HEK293T (cell line): Measurements from ENCODE around the gene SOAT2.

Experiments used
- CTCF ChIA-PET: fragments of 350-600 bp; formaldehyde crosslinking; extraction: SDS; loops from one replicate; lab custom pipeline; 2021; ENCODE audit warnings: antibody characterized with exemption, inconsistent platforms; lab: Yijun Ruan, JAX
- POLR2A ChIA-PET: fragments of 350-600 bp; formaldehyde crosslinking; extraction: SDS; loops from one replicate; lab custom pipeline; 2020; ENCODE audit warnings: antibody characterized with exemption, inconsistent platforms; lab: Yijun Ruan, JAX
- DNase-seq: peaks from one replicate; pipeline ENCODE4 v3.0.0; 2012; ENCODE audit warnings: mixed read lengths; ENCODE audit errors: extremely low spot score
- ARNT ChIP-seq: fragments of 450-650 bp; IDR thresholded peaks from 2 replicates; pipeline ENCODE4 v1.6.1; 2017; ENCODE audit warnings: mild to moderate bottlenecking
- BHLHE40 ChIP-seq: fragments of 450-650 bp; IDR thresholded peaks from 2 replicates; pipeline ENCODE4 v1.6.1; 2016; ENCODE audit warnings: mild to moderate bottlenecking, moderate library complexity, borderline replicate concordance
- CTBP1 ChIP-seq: fragments of 450-650 bp; IDR thresholded peaks from 2 replicates; pipeline ENCODE4 v1.6.1; 2016; ENCODE audit warnings: borderline replicate concordance
- ELF4 ChIP-seq: fragments of 450-650 bp; IDR thresholded peaks from 2 replicates; pipeline ENCODE4 v1.6.1; 2017; ENCODE audit warnings: antibody characterized with exemption
- FOXA1 ChIP-seq: fragments of 450-650 bp; IDR thresholded peaks from 2 replicates; pipeline ENCODE4 v1.6.1; 2016; ENCODE audit warnings: mild to moderate bottlenecking
- FOXK2 ChIP-seq: fragments of 450-650 bp; IDR thresholded peaks from 2 replicates; pipeline ENCODE4 v1.6.1; 2016; ENCODE audit warnings: mild to moderate bottlenecking
- FOXM1 ChIP-seq: fragments of 450-650 bp; IDR thresholded peaks from 2 replicates; pipeline ENCODE4 v1.6.1; 2017; ENCODE audit warnings: mild to moderate bottlenecking, borderline replicate concordance
- HDGF ChIP-seq: fragments of 450-650 bp; IDR thresholded peaks from 2 replicates; pipeline ENCODE4 v1.6.1; 2017; ENCODE audit warnings: antibody characterized with exemption, borderline replicate concordance
- L3MBTL2 ChIP-seq: fragments of 450-650 bp; conservative IDR thresholded peaks from 2 replicates; pipeline ENCODE4 v1.6.1; 2016; ENCODE audit warnings: mild to moderate bottlenecking
- LEF1 ChIP-seq: fragments of 450-650 bp; IDR thresholded peaks from 2 replicates; pipeline ENCODE4 v1.6.1; 2017; ENCODE audit warnings: mild to moderate bottlenecking, borderline replicate concordance
- NFRKB ChIP-seq: fragments of 450-650 bp; IDR thresholded peaks from 2 replicates; pipeline ENCODE4 v1.6.1; 2016; ENCODE audit warnings: mild to moderate bottlenecking, moderate library complexity
- SP1 ChIP-seq: fragments of 450-650 bp; IDR thresholded peaks from 2 replicates; pipeline ENCODE4 v1.6.1; 2017
- SUZ12 ChIP-seq: fragments of 450-650 bp; IDR thresholded peaks from 2 replicates; pipeline ENCODE4 v1.6.1; 2016; ENCODE audit warnings: mild to moderate bottlenecking
- TARDBP ChIP-seq: fragments of 450-650 bp; IDR thresholded peaks from 2 replicates; pipeline ENCODE4 v1.6.1; 2016
- ZNF384 ChIP-seq: fragments of 450-650 bp; IDR thresholded peaks from 2 replicates; pipeline ENCODE4 v1.6.1; 2016
- TF ChIP-seq, protein P1 (sequence below): fragments of 450-650 bp; IDR thresholded peaks from 2 replicates; pipeline ENCODE4 v1.6.1; 2016

SOAT2 gene

DNA sequence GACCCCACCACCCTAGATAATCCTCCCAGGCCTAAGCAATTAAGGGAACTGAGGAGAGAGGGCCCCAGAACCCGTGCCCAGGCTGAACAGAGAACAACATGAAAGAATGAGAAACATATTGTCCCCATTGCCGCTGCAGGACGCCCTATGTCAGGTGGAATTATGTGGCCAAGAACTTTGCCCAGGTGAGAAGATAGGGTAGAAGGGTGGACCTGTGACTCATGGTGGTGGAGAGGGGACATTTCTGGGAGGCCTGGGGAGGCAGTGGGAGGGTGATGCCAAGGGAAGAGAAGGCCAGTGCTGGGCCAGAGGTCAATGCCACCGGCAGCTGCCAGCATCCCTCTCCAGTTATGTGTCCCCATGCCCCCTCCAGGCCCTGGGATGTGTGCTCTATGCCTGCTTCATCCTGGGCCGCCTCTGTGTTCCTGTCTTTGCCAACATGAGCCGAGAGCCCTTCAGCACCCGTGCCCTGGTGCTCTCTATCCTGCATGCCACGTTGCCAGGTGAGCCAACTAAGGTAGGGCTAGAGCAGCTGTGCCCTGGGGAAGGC lies 15.5 kb downstream of the SOAT2 start:
- POLR2A ChIA-PET: no interaction called here
- CTCF ChIA-PET: no interaction called here
- TF ChIP-seq SP1 (no peak), TARDBP (no peak), FOXM1 (no peak), SUZ12 (no peak), LEF1 (no peak), BHLHE40 (no peak), NFRKB (no peak)
- DNase-seq: no peak

- no peak for DNase-seq
- CTCF ChIA-PET: interaction anchor here (0.6 kb wide), 1 partner anchor 39 kb away, joined by 3 read pairs; no protein-coding TSS in a partner anchor
Observed at GRCh38 chr12:53120685-53121525, 17.6 kb downstream of the SOAT2 start.

GRCh38 chr12:53122961-53123468 lies 19.7 kb downstream of the SOAT2 start:
- ChIA-PET CTCF (interaction anchor here (1.0 kb wide), 1 partner anchor 24 kb away, joined by 3 read pairs; no protein-coding TSS in a partner anchor), POLR2A (interaction anchor here (0.9 kb wide), 1 partner anchor 52 kb away, joined by 3 read pairs; no protein-coding TSS in a partner anchor)
- no peak for TF ChIP-seq TARDBP
- TF ChIP-seq CTBP1: no peak
- DNase-seq: no peak

More at GRCh38 chr12:53120685-53121525, 17.6 kb downstream of the SOAT2 start:
- TF ChIP-seq SUZ12 (no peak), BHLHE40 (no peak), ARNT (no peak), TARDBP (no peak), FOXA1 (no peak), NFRKB (no peak), LEF1 (no peak), FOXM1 (no peak), ZNF384 (no peak), ELF4 (no peak), FOXK2 (no peak)
- TF ChIP-seq, protein P1, sequence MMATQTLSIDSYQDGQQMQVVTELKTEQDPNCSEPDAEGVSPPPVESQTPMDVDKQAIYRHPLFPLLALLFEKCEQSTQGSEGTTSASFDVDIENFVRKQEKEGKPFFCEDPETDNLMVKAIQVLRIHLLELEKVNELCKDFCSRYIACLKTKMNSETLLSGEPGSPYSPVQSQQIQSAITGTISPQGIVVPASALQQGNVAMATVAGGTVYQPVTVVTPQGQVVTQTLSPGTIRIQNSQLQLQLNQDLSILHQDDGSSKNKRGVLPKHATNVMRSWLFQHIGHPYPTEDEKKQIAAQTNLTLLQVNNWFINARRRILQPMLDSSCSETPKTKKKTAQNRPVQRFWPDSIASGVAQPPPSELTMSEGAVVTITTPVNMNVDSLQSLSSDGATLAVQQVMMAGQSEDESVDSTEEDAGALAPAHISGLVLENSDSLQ: no peak
- POLR2A ChIA-PET: no interaction called here

DNA sequence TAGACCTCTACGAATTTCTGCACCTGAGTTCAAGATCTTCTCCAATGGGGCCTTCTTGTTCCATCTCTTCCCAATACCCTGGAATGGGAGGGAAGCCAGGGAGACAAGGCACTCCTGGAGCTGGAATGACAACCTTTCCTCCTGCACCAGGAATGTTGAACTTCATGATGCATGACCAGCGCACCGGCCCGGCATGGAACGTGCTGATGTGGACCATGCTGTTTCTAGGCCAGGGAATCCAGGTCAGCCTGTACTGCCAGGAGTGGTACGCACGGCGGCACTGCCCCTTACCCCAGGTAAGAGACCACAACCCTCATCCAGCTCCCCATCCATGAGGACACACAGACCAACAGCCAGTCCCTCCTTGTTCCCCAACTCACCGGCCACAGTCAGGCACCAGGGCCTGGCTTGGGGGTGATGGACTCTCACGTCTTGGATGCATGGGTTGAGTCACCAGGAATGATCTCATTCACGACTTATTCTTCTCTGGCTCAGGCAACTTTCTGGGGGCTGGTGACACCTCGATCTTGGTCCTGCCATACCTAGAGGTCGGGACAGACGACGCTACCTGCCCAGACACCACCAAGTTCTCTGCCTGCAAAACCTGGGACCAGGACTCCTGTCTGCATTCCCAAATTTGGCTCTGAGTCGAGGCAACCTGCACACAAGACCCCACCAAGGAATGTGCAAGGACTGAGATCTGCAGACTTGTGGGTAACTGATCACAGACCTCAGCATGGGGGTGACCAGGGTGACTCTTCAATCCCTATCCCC lies 20.5 kb downstream of the SOAT2 start:
- POLR2A ChIA-PET: interaction anchor here (0.9 kb wide), 1 partner anchor 52 kb away, joined by 3 read pairs; no protein-coding TSS in a partner anchor
- no peak for DNase-seq
- CTCF ChIA-PET: no interaction called here
- TF ChIP-seq, protein P1: no peak
- TF ChIP-seq NFRKB: no peak
- TF ChIP-seq FOXM1: no peak
- no peak for TF ChIP-seq ELF4
- no peak for TF ChIP-seq SUZ12
- no peak for TF ChIP-seq TARDBP
- TF ChIP-seq L3MBTL2: no peak
- no peak for TF ChIP-seq HDGF
- TF ChIP-seq CTBP1: no peak
- no peak for TF ChIP-seq LEF1
- no peak for TF ChIP-seq FOXK2
- no peak for TF ChIP-seq ZNF384
- no peak for TF ChIP-seq FOXA1
- no peak for TF ChIP-seq ARNT
- no peak for TF ChIP-seq SP1
- TF ChIP-seq BHLHE40: no peak

GRCh38 chr12:53124352-53124723 lies 21.1 kb downstream of the SOAT2 start:
- ChIA-PET CTCF (no interaction called here), POLR2A (no interaction called here)
- DNase-seq: no peak
- TF ChIP-seq FOXK2: no peak
- TF ChIP-seq LEF1: no peak
- TF ChIP-seq ELF4: no peak
- no peak for TF ChIP-seq CTBP1
- no peak for TF ChIP-seq SP1
- no peak for TF ChIP-seq TARDBP
- no peak for TF ChIP-seq ZNF384
- no peak for TF ChIP-seq BHLHE40
- TF ChIP-seq ARNT: no peak

DNA sequence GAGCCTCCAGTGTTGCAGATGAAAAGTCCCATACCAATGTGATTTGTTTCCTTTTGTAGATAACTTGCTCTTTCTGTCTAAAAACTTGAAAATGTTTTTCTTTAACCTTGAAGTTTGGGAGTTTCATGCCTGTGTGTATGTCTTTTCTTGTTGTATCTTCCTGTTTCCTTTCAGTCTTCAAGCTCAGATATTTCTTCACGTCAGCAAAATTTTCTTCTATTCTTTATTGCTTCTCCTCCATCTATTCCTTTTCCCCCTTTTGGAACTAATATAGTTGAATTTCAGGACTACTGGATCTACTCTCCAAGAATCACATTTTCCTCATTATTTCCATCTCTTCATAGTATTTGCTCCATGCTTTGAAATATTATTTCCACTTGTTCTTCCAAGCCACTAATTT lies 23.9 kb downstream of the SOAT2 start:
- TF ChIP-seq TARDBP: no peak
- no peak for TF ChIP-seq SP1
- TF ChIP-seq FOXA1: no peak
- no peak for TF ChIP-seq HDGF
- TF ChIP-seq L3MBTL2: no peak
- no peak for TF ChIP-seq SUZ12
- TF ChIP-seq ELF4: no peak
- TF ChIP-seq LEF1: no peak
- no peak for TF ChIP-seq CTBP1
- no peak for TF ChIP-seq FOXK2
- no peak for TF ChIP-seq NFRKB
- TF ChIP-seq FOXM1: no peak
- TF ChIP-seq BHLHE40: no peak
- TF ChIP-seq, protein P1: no peak
- ChIA-PET POLR2A (no interaction called here), CTCF (no interaction called here)
- no peak for DNase-seq
